MM.1S (cell line): Measurements from ENCODE around the gene NR5A2.

Experiments used
- EZH2 ChIP-seq: fragments of 300-600 bp; sonication (generic); optimal IDR thresholded peaks from 2 replicates; pipeline ENCODE3; 2017; ENCODE audit warnings: low read depth, mild to moderate bottlenecking, antibody characterized with exemption, low read length, mixed read lengths
- EZH2phosphoT487 ChIP-seq: fragments of 300-600 bp; sonication (generic); IDR thresholded peaks from 2 replicates; pipeline ENCODE4 v1.6.1; 2018; ENCODE audit warnings: antibody characterized with exemption, low read length
- TF ChIP-seq, protein P1 (sequence below): fragments of 300-600 bp; sonication (generic); IDR thresholded peaks from 2 replicates; pipeline ENCODE4 v1.5.1; 2016; ENCODE audit warnings: antibody characterized with exemption, low read length, mixed read lengths

DNA sequence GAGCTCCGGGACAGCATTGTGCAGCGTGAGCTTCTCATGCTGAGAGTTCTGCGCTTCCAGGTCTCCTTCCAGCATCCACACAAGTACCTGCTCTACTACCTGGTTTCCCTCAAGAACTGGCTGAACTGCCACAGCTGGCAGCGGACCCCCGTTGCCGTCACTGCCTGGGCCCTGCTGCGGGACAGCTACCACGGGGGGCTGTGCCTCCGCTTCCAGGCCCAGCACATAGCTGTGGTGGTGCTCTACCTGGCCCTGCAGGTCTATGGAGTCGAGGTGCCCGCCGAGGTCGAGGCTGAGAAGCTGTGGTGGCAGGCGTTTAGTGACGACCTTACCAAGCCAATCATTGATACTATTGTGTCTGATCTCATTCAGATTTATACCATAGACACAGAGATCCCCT lies 186.4 kb downstream of the NR5A2 start:
- TF ChIP-seq, protein P1, sequence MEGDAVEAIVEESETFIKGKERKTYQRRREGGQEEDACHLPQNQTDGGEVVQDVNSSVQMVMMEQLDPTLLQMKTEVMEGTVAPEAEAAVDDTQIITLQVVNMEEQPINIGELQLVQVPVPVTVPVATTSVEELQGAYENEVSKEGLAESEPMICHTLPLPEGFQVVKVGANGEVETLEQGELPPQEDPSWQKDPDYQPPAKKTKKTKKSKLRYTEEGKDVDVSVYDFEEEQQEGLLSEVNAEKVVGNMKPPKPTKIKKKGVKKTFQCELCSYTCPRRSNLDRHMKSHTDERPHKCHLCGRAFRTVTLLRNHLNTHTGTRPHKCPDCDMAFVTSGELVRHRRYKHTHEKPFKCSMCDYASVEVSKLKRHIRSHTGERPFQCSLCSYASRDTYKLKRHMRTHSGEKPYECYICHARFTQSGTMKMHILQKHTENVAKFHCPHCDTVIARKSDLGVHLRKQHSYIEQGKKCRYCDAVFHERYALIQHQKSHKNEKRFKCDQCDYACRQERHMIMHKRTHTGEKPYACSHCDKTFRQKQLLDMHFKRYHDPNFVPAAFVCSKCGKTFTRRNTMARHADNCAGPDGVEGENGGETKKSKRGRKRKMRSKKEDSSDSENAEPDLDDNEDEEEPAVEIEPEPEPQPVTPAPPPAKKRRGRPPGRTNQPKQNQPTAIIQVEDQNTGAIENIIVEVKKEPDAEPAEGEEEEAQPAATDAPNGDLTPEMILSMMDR, result no peak
- no peak for TF ChIP-seq EZH2
- no peak for TF ChIP-seq EZH2phosphoT487
